ENCODE results near the gene FAM43A. TPM values are rescaled to one million over a fixed set of nuclear protein-coding genes. Genes with fewer than 3 reads are reported as not detected.

The FAM43A gene
- total RNA-seq: 29.8 and 96.5 TPM in 2 replicates

GRCh38 chr3:194685718-194686413 is at the start of gene FAM43A:
FAM43A (plus strand) TSS chr3:194685883; CDS start chr3:194686827, 944 bp downstream.

DNA sequence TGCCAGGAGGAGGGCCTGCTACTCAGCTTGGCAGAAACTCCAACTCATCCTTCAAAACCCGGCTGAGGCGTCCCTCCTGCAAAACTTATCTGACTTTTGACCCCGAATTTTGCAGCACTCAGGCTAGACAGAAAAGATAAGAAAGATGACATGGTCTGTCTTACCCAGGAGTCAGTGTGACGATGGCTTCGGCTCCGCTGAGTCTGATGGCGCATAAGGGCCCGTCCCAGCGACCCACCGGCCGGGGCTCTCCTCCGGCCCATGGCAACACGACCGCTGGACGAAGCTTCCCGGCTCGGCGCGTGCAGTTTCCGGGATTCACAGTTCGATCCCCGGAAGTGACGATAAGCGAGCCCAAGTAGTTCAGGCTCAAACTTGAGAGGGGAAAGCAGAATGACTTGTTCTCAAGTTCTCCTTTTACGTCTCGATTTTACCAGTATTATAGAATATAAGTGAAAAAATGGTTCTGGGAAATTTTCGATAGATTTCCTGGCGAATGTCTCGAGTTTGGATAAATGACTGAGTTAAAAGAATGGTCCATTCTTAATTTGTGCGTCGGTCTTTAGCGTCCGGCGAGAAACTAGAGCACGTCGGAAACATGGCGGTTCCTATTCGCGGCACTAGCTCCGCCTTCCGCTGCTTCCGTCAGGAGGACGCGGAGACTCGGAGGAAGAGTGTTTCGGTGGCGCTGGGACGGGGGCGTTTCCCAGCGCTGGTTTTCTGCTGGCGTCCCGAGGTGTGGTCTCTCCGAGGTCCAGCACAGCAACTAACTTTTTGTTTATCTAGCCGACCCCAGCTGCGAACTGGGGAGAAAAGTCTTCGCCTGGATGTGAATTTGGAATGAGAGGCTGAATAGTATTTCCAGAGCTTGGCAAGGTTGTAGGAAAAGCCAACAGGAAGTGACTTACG is 13.5 kb upstream of the FAM43A start, which contains the start of gene LSG1:
Gene LSG1 (minus strand): TSS at position 292 of the 909 bp plus-strand sequence. CDS start 29 bp downstream, at position 263.

Small RNAs within 50 kb of the gene (small RNA-seq; reads per million reads assigned to genes)
- gene AC046143.2 (ENCODE audit: low replicate concordance): not detected

Other genes starting within 250 kb of the FAM43A start
- 534 and 846 TPM in 2 replicates for gene ATP13A3, start 198.9 kb upstream of the FAM43A start, total RNA-seq
- 16.9 and 27.6 TPM in 2 replicates for gene TMEM44, start 52.5 kb upstream of the FAM43A start, total RNA-seq
- 45.1 and 52.4 TPM in 2 replicates for gene LSG1, start 13.7 kb upstream of the FAM43A start, total RNA-seq

Data from placental pericyte (primary cell).